Fibroblast of skin of abdomen (primary cell): ENCODE data around the gene TNPO3.
"Not testable (repeated sequence)": the region's sequence is repeated elsewhere in the genome, so short reads cannot be mapped to it uniquely, and the experiment has no call there.

Experiments used
- DNase-seq: peaks from one replicate; pipeline ENCODE4 v3.0.0-alpha.2; 2013

The TNPO3 gene

DNA sequence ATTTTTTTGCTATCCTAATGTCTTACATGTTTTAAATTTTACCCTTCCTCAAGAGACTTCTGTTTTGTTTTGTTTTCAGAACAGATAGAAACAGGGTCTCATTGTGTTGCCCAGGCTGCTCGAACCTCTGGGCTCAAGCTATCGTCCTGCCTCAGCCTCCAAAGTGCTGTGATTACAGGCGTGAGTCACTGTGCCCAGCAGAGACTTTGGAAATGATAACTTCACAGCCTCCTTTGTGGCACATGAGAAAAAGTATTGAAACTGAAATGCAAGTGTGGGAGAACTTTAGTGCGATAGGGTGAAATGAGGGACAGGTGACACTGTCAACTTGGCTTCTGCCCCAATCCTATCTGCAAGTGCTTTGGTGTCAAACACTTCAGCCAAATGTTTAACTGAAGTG is 95.6 kb downstream of the TNPO3 start:
- DNase-seq = no peak

DNA sequence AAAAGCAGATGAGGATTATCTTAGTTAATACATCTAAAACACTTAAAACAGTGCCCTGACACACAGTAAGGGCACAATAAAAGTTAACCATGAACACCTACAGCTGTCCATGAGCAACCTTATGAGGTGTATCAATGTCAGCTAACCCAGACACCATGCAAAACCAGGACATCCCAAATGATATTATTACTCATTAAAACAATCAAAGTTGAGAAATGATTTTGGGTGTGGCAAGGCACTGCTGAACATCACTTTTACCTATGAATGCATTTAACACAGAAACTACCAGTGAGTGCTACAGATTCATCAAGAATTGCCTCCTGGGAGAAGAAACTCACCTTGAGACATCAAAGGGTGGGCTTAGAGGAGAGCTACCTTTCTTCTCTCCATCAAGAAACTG is 98.9 kb downstream of the TNPO3 start:
- no peak for DNase-seq

DNA sequence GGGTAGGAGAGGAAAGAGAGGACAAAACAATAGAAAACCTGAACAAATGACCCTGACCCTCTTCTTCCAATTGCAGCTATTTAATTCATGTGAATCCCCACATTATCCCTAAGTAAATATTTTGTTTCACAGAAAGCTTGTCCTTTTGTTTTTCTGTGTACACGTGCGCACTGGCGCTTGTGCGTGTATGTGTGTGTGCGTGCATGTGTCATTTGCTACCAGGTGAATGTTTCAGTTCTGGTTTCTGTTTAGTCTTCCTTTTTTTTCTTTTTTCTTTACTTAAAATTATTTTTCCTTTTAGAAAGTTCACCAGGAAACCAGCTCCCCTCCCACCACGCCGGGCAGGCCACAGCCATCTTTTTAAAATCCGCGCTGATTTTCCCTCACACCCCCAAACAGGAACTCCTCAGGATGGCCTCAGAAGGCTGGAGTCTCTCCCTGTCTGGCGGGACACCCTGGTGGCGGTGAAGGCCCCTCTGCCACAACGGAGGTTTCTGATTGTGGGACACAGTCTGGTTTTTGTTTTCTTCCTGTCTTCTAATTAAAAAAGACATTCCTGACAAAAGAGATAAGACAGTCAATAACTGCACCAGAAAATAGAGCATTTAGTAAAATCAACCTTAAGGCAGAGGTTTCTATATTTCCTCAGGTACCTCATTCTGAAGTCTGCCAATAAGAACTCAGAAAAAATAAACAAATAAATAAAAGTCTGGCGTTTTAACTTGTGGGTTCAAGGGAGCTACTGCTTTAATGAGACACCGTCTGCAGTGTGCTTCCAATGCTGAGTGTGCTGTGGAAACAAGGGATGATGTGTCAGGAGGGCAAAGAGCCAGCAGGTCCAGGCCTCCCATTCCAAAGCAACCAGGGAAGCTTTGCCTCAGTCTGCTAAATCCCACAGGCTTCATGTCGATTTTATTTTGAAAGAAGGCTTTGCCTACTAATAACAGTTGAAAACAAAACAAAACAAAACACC is 99.8 kb downstream of the TNPO3 start:
- DNase-seq = peak; percentile 66

DNA sequence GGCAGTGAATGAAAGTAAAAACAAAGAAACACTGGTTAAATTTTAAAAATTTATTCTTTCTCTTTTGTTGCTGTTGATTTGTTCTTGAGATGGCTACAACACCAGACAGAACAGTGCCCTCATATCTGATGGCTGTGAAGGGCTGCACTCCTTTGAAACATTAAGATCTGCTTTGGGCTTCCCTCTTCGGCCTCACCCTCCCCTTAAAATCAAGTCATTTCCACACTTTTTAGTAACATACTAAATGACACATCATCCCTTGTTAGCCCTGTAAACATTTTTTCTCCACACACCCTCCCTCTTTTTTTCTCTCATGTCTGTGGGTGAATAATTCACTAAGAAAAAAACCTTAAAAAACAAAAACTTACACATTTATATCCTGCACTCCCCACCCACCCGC is 100.8 kb downstream of the TNPO3 start:
- no peak for DNase-seq

DNA sequence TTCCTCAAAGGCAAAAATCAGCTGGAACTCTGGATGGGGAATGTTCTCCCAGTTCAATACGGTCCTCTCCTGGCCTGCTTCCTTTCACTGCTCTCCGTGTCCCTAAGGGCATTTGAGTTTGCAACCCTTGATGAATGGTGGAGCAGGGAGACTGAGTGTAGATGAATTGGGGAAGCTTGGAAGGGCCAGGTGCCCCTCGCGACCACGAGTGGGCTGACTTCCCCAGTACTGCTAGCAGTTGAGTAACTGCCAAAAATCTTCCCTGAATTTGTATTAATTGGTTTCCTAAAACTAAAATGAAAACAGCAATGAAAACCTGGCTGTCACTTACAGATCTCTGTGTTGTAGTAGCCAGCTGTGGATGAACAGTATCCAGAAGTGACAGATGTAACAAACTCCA is 103.6 kb downstream of the TNPO3 start:
- no peak for DNase-seq

DNA sequence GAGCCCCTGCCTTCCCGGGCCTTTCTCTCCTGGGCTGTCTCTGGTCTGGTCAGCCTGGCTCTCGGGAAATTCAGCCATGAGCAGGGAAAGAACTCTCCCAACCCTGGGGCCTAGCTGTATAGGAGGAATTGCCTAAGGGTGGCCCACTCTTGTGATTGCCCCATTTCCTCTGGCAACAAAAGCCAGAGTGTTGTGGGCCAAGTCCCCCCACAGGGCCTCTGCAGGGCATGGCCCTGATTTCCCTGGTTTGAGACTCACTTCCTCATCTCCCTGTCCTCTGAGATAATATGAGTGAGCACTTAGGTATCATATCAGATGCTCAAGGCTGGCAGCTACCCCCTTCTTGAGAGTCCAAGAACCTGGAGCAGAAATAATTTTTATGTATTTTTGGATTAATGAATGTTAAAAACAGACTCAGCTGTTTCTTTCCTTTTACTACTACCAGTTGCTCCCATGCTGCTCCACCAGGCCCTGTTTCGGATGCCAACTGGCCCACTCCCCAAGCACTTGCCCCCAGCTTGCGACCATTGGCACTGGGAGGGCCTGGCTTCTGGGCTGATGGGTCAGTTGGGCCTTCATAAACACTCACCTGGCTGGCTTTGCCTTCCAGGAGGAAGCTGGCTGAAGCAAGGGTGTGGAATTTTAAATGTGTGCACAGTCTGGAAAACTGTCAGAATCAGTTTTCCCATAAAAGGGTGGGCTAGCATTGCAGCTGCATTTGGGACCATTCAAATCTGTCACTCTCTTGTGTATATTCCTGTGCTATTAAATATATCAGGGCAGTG is 105.7 kb downstream of the TNPO3 start:
- DNase-seq = no peak

DNA sequence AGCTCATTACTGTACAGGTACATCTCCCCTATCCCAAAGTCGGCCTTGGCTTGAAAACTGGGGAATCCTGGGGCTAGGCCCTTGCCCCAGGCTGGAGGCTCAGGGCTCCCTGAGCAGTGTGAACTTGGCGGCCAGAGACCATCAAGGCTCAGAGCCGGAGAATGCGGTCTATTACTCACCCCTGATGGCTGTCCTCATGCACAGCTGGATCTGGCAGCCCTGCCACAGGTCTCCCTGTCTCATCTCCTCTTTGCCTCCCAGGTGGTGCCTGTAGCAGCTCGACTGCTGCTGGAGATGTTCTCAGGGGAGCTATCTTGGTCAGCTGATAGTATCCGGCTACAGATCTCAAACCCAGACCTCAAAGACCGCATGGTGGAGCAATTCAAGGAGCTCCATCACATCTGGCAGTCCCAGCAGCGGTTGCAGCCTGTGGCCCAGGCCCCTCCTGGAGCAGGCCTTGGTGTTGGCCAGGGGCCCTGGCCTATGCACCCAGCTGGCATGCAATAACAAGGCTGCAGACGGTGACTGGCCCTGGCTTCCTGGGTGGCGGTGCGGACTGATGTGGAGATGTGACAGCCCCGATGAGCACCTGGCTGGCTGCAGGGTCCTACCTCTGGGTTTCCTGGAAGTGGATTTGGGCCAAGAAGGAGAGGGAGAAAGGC is 106.5 kb downstream of the TNPO3 start:
- no peak for DNase-seq

DNA sequence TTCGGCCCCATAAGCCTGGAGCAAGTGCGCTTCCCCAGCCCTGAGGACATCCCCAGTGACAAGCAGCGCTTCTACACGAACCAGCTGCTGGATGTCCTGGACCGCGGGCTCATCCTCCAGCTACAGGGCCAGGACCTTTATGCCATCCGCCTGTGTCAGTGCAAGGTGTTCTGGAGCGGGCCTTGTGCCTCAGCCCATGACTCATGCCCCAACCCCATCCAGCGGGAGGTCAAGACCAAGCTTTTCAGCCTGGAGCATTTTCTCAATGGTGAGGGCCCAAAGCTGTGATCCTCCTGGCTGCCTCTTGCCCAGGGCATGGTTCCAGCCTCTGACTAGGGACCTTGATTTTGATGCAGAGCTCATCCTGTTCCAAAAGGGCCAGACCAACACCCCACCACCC is 107.1 kb downstream of the TNPO3 start:
- no peak for DNase-seq

DNA sequence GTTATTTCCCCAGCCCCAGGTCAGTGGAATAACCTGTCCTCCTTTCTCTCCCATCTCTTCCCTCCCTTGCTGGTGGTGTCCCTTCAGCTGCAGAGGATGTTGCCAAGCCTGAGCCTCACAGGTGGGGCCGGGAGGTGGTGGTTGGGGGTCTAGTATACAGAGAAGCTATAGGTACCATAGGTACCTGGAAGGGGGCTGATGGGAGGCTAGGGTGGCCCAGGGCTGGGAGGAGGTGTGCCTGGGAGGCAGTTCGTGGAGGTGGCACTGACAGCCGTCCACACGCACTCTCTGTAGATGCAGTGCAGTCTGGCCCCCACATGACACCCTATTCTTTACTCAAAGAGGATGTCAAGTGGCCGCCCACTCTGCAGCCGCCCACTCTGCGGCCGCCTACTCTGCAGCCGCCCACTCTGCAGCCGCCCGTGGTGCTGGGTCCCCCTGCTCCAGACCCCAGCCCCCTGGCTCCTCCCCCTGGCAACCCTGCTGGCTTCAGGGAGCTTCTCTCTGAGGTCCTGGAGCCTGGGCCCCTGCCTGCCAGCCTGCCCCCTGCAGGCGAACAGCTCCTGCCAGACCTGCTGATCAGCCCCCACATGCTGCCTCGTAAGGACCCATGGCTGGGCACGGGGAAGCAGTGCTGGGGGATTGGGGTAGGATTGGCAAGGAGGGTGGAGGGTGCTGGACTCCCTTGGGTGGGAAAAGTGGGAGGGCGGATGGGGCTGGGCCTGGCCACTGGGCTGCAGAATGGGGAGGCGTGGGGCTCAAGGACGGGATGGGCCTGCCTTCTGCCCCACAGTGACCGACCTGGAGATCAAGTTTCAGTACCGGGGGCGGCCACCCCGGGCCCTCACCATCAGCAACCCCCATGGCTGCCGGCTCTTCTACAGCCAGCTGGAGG is 107.7 kb downstream of the TNPO3 start:
- DNase-seq = no peak

DNA sequence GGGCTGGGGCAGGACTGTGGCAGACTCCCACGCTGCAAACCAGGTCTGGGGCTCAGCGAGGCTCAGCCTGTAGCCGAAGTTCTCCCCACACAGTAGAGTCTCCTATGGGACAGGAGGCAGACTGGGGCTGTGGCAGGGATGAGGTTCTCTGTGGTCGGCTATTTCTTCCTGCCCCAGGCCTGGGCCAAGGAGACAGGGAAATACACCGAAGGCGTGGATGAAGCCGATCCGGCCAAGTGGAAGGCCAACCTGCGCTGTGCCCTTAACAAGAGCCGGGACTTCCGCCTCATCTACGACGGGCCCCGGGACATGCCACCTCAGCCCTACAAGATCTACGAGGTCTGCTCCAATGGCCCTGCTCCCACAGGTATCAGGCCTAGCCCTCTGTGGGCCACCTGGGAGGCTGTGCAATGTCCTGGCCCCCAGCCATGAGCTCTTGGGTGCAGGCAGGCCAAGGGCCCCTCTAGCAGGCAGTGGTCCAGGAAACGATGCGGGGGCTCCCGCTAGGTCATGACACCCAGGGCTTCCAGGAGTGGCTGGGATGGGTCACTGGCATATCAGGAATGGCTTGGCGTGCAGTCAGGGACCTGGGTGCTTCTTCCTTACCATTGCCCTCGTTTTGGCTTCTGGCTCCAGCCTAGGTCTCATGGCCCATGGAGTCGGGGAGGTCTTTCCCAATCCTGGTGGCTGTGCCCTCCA is 109.1 kb downstream of the TNPO3 start:
- no peak for DNase-seq

DNA sequence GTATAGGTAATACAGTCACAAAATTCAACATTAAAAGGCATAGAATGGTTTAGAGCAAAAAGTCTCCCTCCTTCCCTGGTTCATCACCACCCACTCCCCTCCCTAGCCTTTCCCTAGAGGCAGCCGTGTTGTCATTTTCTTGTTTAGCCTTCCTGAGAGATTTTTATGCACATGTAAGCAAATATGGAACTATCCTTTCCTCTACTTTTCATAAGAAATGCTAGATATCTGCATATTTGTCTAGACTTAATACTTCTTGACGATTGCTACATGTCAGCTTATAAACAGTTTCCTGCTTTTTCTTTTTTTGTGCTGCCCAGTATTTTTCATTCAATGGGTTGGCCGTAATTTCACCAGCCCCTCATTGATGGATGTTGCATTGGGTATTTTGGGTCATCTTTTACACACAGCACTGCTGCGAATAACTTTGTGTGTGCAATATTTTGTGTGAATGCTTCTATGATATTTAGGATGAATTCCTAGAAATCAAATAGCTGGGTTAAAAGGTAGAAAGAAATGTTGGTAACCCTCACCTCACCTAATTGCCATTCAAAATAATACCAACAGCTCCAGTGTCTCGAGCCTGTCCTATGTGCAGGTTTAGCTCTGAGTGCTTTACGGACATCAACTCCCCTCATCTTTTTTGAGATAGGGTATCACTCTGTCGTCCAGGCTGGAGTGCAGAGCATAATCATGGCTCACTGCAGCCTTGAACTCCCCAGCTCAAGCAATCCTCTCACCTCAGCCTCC is 110.2 kb downstream of the TNPO3 start:
- no peak for DNase-seq

DNA sequence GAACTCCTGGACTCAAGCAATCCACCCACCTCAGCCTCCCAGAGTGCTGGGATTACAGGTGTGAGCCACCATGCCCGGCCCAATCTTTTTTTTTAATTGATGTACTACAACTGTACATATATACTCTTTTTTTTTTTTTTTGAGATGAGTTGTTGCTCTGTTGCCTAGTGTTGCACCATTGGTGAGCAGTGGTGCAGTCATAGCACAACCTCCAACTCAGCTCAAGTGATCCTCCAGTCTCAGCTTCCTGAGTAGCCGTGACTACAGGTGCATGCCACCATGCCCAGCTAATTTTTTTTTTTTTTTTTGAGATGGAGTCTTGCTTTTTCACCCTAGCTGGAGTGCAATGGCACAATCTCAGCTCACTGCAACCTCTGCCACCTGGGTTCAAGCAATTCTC is 111.7 kb downstream of the TNPO3 start:
- not testable (repeated sequence) for DNase-seq

DNA sequence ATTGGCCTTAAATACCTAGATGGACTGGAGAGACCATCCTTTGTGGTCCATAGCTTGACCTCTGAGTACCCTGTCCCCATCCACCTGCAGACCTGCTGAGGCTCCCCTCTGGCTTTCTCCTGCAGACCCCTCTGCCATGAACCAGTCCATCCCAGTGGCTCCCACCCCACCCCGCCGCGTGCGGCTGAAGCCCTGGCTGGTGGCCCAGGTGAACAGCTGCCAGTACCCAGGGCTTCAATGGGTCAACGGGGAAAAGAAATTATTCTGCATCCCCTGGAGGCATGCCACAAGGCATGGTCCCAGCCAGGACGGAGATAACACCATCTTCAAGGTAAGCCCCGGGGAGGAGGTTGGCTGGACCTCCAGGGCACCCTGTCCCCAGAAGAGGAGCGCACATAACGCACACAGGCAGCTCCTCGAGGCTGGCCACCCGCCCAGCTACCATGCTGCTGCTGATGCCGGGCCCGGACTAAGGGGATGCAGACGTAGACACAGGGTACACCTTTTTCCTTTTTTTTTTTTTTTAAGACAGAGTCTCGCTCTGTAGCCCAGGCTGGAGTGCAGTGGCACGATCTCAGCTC is 112.9 kb downstream of the TNPO3 start:
- no peak for DNase-seq

DNA sequence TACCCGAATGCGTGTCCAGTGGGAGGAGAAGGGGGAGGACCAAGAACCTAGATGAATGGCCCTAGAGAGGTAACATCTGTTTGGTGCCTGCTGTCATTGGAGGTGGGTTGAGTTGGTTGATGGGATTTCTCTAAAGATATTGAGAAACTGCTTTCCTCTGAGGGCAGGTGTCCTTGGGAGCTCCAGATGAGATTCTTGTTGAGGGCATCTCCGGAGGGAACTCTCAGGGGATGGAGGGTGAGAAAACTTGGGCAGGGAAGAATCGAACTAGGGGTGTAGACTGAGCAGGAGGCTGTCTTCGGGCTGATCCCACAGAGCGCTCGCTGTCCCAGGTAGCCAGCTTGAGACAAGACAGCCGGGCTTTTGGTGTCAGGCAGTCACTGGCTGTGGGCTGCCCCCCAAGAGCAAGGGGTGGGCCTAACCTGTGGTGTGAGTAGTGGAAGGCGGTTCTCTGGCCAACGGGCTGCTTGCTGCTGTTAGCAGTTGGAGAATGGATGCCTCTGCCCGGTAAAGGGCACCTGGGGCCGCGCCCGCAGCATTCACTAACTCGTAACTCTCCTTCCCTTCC is 113.5 kb downstream of the TNPO3 start:
- no peak for DNase-seq

DNA sequence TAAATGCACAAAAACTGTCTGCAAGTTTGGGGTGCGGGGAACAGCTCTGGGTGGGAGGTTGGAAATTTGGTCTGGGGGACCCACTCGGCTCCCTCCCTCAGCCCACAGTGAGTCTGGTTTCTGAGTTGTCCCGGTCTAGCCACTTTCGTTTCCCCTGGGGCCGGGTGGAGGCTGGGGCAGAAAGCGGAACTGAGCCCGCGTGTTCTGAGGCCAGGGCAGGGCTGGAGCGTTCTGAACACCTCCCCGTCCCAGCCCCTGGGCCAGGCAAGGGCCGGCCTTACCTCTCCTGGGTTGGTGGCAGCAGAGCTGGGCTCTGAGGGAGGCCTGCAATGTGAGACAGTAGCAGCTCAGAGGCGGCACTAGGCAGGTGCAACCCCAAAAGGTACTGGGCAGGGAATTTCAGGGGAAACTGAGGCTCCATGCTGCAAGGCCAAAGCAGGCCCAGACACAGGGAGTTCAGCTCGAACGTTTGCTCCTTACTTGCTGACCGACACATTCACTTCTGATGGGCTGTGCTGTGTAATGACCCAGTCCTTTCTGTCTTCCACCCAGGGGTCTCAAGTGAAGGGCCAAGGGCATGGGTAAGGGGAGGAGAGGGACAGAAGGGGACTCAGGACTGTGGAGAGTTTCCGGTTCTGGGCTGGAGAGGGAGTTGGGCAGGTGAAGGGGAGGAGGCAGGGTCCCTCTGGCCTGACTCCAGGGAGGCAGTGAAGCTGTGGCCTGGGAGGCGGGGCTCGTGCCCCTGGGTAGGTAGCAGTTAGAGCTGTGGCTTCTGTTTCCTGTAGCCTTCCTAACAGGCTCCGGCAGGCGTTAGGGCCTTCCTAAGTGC is 114.2 kb downstream of the TNPO3 start:
- DNase-seq = no peak

DNA sequence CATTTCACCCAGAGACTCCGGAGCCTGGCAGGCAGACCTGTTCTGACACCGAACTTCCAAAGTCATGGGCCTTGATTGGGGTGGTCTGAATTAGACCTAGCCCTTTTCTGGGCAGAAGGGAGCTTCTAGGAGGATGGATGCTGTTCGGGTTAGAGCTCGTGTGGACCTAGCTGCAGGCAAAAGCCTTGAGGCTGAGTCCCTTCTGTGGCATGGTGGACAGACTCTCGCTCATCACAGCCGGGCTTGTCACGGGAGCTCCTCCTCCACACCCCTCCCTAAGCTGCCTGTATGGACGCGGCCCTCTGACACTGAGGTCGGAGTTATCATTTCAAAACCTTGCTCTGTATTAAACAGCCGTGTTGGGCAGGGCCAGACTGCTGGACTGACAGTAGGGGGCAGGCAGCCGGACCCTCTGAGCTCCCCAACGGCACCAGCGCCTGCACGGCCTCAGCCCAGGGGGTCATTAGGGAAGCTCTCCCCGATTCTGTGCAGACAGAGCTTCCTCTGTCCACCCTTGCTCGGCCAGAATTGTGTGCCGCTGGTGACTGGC is 115.0 kb downstream of the TNPO3 start:
- DNase-seq = no peak

DNA sequence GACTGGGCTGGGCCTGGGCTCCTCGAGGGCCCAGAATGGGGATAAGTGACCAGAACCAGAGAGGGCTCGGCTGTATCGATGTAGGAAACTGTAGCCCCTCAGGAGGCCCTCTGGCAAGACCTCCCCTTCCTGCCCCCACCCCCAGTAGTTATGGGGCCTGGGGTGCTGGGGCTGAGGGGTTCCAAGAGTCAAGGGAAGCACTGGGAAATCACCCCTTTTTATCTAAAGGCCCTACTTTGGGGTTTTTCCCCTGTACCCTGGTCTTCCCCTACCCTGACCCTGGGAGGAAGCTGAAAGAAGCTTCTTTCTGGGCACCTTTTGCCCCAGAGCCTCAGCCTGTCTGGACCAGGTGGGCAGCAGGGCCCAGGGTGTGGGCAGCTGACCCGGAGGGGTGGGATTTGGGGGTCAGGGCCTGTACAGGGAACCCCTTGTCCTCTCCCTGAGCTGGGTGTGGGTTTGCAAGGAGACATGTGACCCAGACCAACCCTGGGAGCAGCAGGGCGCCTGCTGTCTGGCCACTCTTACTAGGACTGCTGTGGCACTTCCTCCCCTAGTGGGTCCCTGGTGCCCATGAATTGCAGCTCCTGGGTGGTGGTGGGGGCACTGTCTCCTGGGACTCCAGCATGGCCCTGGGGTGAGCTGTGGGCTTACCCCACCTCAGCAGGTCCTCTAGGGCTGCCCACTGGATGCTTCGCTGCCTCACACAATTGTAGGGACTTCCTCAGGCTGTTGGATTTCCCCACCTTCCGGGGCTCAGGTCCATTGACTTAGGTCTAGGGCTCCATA is 115.6 kb downstream of the TNPO3 start:
- no peak for DNase-seq

DNA sequence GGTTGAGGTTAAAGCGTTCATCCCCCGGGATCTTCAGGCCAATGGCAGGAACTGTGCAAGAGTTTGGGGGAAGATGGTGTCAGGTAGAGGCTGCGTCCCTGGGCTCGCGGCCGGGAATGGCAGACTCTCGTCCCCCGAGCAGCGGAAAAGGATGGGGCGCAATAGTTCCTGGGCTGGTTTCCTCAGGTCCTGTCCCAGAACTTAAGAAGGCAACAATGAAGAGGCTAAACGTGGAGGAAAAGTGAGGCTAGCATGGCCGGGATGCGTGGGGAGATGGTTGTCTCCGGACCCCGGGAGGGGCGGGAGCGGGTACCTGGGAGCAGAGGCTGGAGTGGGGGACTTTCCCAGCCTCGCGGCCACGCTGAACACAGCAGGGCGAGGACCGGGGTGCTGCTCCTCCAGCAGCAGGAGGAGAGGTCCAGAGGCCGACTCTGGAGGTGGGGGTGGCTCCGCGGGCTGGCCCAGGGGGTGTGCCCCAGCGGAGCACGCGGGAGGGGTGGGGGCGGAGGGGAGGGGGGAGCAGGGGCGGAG is 116.3 kb downstream of the TNPO3 start:
- DNase-seq = no peak
